ENCODE measurements around the gene ATP6V0A1.
"Not testable (repeated sequence)": the region's sequence is repeated elsewhere in the genome, so short reads cannot be mapped to it uniquely, and the experiment has no call there.

The ATP6V0A1 gene

DNA sequence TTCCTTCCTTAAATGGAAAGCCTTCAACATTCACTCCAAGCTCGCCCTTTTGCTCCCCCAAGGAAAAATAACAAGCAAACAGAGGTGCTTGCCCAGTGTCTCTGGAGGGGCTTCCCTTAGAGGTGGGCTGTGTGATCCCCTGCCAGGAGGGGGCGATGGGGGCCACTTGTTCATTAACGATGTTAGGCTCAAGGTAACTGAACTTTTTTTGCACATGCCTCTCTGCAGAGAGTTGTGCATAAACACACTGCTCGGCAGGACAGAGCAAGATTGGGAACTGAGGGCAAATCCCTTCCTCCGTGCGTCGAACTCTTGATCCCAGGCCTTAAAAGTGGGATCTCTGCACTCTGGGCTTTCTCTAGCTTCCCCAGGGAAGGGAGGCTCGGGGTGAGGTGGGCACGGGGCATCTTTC, 61.9 kb downstream of the ATP6V0A1 start:
- DNase-seq = peak; percentile 72

DNA sequence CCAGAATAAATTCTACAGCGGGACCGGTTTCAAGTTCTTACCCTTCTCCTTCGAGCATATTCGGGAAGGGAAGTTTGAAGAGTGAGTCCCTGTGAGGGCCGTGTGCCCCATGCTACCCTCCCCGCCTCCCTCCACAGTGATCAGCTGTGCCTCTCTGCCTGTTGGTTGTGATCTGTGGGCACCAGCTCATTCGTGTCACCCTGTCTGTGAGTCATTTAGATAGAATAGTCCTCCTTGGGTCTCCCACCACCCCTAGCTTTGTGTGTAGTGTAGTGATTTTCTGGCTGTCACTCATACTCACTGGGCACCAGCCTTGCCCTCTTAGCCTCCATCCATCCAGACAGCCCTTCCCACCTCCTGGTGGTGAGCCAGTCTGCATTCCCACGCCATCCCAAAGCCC, 62.4 kb downstream of the ATP6V0A1 start:
- no peak for DNase-seq

DNA sequence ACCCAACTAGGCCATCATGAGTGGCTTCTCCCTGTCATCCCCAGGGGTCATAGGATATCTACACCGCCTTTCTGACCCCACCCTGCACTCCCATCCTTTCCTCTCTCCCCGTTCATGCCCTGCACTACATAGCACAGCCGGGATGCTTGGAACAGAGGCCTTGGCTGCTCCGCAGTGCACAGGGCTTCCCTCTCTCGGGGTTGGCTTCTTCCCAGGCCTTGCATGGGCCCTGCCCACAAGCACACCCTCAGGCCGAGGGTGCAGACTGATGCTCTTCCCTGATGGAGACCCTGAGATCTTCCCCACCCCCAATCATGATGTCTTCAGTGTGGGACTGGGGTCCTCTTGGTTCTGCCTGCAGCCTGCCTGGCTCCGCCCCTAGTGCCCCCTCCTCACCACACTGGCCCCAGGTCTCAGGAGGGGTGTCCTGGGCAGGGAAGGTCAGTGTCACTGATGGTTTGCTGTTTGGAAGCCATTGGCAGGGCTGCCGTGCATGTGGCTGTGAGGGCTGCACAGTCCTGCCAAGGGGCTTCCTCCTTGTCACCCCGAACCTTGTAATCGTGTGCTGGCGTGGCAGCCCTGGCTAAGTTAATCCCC, 63.1 kb downstream of the ATP6V0A1 start:
- no peak for DNase-seq

DNA sequence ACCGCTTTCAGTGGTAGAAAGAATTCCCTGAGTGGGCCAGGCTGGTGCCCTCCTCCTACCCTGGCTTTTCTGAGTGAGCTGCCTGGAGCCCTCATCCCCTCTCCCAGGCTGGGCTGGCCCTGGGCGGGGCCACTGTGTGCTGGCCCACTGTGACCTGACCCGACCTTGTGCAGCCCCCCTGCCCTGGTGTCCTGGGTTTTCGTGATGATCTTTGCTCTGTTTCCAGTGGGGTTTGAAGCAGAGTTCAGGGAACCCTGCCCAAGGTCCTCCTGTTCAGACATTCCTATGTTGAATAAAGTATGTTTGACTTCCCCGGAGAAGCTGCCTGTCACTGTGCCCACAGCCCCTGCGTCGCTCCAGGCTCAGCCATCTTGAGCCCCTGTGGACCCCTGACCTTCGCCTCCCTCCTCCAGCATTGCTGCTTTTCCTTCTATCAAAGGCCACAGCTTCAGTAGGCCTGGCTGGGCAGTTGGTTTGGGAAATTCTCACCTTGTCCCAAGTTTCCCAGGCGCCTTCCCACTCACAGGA, 63.6 kb downstream of the ATP6V0A1 start:
- DNase-seq = no peak

DNA sequence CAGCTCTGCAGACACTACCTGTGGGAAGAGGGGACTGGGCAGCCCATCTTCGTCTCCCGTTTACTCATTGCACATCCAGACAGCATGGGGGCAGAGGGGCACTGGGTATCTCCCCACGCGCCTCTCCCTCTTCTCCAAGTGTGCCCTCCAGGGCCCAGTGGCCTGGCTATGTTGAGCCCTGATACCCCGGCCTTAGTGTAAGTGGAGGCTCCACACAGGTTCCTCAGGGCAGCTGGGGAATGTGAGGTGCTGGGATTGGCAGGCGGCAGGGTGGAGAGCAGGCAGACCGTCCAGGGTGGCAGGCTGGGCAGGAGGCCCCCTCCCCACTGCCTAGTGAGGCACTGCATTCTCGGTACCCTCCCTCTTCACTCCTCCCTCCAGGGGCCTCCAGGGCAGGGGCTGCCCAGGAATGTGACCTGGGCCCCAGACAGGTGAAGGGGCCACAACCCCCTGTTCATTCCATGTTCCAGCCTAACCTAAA, 64.2 kb downstream of the ATP6V0A1 start:
- DNase-seq = no peak

DNA sequence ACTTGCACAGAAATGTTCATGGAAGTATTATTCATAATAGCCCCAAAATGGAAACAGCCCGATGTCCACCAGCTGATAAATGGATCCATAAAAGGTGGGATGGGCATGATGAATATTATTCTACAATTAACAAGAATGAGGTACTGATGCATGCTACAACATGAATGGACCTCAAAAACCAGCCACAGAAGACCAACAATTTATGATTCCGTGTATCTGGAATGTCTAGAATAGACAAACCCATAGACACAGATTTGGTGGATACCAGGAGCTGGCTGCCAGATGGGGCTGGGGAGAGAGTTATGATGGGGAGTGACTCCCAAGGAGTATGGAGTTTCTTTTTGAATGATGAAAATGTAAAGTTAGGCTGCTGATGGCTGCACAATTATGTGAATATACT, 66.5 kb downstream of the ATP6V0A1 start:
- DNase-seq = no peak

DNA sequence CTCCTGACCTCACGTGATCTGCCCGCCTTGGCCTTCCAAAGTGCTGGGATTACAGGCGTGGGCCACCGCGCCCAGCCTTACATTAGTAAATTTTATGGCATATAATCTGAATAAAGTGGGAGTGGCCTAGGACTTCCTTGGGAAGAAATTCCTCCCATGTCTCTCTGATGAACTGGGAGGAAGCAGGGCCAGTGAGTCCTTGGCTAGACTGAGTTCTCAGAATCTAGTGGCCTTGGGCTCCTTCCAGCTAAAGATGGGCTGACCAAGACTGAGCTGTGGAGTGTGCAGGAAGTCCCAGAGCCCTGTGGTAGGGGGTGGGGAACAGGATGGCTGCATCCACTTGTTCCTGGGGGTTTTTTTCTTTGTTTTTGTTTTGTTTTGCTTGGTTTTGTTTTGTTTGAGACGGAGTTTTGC, 67.4 kb downstream of the ATP6V0A1 start:
- no peak for DNase-seq

DNA sequence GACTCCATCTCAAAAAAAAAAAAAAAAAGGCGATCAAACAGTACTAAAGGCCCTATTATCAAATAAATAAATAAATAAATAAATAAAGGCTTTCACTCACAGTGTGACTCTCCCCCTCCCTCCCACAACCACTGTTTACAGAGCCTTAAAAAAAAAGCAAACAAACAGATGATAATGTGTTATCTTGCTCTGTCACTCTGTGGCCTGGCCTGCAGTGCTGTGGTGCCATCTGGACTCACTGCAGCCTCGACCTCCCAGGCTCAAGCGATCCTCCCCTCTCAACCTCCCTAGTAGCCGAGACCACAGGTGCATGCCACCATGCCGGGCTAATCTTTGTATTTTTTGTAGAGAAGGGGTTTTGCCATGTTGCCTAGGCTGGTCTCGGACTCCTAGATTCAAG, 69.3 kb downstream of the ATP6V0A1 start:
- no peak for DNase-seq

DNA sequence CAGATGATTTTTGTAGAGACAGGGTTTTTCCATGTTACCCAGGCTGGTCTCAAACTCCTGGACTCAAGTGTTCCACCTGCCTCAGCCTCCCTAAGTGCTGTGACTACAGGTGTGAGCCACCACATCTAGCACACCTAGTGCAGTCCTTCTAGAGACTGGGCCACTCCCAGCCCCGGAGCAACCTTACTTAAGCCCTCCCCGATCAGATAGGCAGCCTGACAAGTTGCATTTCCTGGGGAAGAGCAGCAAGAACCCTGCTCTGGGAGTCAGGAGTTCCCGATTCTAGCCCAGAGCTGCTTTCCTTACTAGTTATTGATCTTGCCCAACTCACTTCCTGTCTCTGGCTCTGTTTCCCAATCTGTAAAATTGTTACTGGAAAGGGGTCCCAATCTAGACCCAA, 70.4 kb downstream of the ATP6V0A1 start:
- no peak for DNase-seq

DNA sequence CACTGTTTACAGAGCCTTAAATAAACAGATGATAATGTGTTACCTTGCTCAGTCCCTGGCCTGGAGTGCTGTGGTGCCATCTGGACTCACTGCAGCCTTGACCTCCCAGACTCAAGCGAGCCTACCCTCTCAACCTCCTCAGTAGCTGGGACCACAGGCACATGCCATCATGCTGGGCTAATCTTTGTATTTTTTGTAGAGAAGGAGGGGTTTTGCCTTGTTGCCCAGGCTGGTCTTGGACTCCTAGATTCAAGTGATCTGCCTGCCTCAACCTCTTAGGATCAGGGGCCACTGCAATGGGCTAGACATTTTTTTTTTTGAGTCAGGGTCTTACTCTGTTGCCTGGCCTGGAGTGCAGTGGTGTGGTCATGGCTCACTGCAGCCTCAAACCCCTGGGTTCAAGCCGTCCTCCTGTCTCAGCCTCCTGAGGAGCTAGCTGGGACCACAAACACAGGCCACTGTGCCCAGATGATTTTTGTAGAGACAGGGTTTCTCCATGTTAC, 72.3 kb downstream of the ATP6V0A1 start:
- no peak for DNase-seq

DNA sequence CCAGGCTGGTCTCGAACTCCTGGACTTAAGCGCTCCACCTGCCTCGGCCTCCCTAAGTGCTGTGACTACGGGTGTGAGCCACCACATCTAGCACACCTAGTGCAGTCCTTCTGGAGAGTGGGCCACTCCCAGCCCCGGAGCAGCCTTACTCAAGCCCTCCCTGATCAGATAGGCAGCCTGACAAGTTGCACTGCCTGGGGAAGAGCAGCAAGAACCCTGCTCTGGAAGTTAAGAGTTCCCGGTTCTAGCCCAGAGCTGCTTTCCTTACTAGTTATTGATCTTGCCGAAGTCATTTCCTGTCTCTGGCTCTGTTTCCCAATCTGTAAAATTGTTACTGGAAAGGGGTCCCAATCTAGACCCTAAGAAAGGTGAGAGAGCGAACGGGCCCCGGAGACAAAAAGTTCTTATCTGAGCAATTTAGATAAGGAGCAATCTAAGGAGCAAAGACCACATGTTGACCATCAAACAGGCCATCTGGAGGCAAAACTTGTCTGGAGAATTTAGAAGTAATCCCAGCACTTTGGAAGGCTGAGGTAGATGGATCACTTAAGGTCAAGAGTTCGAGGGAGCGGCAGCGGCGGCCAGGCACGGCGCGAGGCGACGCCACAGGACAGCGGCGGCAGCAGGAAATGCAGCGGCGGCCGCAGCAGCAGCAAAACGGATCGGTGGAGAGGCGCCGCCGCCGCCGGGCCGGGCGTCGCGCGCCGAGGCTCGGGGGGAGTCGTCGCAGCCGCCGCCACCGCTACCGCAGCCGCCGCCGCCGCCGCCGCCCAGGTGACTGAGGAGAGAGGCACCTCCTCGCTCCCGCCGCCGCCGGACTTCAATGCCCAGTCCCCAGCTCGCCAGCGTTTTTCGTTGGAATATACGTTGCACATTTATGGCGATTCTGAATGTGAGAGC, 73.0 kb downstream of the ATP6V0A1 start:
- DNase-seq = peak; percentile 79

DNA sequence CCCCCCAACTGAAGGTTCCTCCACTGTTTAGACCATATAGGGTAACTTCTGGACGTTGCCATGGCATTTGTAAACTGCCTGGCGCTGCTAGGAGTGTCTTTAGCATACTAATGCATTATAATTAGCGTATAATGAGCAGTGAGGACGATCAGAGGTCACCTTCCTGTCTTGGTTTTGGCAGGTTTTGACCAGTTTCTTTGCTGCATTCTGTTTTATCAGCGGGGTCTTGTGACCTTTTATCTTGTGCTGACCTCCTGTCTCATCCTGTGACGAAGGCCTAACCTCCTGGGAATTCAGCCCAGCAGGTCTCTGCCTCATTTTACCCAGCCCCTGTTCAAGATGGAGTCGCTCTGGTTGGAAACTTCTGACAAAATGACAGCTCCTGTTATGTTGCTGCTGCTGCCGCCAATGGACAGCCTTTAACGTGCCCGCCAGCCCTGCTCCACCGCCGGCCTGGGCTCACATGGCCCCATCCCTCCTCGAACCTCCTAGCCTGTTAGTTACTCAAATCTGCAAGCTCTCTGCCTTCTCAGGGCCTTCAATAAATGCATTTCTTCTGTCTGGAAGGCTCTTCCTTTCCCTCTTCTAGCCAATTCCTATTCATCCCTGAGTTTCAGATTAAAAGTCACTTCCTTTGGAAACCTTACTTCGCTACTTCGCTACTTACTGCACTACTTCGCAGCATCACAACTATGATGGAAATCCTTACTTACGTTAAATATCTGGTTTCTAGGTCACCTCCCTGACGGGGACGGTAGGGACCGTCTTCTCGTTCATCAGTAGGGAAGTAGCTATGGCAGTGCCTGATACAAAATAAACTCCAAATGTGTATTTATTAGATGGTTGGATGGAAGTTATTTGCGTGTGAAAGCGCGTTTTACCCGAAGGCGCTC, 76.7 kb downstream of the ATP6V0A1 start:
- no peak for DNase-seq

DNA sequence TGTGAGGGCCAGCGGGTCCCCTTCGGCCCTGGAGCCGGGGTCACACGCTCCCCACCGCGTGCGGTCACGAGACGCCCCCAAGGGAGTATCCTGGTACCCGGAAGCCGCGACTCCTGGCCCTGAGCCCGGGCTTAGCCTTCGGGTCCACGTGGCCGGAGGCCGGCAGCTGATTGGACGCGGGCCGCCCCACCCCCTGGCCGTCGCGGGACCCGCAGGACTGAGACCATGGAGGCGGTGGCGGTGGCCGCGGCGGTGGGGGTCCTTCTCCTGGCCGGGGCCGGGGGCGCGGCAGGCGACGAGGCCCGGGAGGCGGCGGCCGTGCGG, 77.3 kb downstream of the ATP6V0A1 start, which contains the start of gene NAGLU:
Gene NAGLU, plus strand, starts transcription at position 194 of the 324 bp plus-strand sequence. Its CDS starts 32 bp downstream, at position 226.
- peak; percentile 98 for DNase-seq

DNA sequence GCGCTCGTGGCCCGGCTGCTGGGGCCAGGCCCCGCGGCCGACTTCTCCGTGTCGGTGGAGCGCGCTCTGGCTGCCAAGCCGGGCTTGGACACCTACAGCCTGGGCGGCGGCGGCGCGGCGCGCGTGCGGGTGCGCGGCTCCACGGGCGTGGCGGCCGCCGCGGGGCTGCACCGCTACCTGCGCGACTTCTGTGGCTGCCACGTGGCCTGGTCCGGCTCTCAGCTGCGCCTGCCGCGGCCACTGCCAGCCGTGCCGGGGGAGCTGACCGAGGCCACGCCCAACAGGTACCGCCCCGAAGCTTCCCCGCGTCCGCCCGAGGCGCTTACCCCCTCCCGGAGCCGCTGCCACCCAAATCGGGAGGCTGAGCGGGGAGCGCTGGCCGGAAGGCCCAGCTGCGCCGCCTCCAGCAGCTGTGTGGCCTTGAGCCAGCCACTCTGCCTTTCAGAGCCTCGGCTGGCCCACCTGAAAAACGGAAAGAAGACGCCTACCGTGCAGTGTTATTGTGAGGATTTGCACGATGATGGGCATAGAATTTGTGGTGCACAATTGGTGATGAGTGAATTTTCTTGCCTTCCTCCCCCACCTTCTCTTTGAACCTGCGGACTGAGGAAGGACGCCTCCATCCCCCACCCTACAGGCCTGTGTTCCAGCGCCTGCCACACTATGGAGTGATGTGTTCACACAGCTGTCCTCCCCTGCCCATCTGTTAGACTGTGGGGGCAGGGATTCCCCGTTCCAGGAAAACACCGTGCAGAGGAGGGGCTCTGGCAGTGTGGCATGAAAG, 77.9 kb downstream of the ATP6V0A1 start:
- peak; percentile 91 for DNase-seq

DNA sequence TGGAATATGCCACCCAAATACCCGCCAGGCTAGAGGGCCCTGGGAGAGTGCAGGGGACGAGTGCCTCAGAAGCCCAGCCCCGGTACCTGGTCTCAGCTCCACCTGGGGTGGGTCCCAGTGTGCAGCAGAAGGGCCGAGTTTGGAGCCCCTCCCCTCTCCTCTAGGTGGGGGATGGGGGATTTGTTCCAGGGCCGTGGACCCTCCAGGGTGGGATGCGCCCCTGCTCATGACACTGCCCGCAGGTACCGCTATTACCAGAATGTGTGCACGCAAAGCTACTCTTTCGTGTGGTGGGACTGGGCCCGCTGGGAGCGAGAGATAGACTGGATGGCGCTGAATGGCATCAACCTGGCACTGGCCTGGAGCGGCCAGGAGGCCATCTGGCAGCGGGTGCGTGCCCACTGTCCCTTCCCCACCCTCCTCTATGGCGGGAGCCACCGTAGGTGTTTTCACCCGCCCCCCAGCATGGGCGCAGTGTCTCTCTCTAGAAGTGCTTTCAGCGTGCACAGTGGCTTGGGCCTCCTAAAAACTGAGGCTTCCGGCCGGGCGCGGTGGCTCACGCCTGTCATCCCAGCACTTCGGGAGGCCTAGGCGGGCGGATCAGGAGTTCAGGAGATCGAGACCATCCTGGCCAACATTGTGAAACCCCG, 78.6 kb downstream of the ATP6V0A1 start:
- DNase-seq = no peak

DNA sequence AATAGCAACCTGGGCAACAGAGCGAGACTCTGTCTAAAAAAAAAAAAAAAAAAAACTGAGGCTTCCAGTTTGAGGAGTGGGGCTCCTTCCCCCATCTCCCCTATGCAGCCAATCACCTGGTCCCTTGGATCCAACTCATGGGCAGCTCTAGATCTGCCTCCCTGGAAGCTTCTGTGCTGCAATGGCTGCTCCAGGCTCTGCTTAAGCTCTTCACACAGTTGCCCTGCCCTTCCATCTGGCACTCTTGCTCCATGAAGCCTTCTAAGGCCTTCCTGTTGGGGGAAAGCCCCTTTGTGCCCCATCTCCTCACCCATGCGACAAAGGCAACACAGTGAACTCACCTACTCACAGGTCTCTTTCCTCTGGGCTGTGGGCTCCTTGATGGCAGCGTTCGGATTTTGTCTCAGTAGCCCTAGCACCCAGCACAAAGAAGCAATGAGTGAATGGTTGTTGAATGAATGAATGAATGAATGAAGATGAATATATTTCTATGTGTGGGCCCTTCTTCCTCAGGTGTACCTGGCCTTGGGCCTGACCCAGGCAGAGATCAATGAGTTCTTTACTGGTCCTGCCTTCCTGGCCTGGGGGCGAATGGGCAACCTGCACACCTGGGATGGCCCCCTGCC, 79.3 kb downstream of the ATP6V0A1 start:
- DNase-seq = no peak

DNA sequence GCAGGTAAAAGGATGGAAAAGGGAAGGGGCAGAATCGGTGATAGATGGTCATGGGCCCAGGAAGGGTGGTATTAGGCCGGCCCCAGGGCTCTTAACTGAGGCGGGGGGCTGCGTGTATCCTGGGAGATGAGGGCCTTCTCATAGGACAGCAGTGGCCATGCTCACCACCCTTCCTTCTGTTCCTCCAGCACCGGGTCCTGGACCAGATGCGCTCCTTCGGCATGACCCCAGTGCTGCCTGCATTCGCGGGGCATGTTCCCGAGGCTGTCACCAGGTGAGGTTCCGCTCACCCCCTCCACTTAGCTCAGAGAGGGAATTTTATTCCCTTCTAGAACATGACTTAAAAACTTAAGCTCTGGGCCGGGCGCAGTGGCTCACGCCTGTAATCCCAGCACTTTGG, 79.8 kb downstream of the ATP6V0A1 start:
- no peak for DNase-seq

DNA sequence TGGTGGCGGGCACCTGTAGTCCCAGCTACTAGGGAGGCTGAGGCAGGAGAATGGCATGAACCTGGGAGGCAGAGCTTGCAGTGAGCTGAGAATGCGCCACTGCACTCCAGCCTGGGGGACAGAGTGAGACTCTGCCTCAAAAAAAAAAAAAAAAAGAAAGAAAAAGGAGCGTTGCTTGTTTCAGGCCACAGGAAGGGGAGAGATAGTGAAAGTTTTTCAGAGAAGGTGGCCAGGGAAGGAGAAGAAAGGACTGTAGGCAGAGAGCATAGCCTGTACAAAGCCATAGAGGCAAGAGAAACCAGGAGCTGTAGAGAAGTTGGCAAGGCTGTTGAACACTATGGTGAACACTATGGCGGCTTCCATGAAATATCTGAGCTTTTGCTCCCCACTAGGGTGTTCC, 81.9 kb downstream of the ATP6V0A1 start:
- not testable (repeated sequence) for DNase-seq

DNA sequence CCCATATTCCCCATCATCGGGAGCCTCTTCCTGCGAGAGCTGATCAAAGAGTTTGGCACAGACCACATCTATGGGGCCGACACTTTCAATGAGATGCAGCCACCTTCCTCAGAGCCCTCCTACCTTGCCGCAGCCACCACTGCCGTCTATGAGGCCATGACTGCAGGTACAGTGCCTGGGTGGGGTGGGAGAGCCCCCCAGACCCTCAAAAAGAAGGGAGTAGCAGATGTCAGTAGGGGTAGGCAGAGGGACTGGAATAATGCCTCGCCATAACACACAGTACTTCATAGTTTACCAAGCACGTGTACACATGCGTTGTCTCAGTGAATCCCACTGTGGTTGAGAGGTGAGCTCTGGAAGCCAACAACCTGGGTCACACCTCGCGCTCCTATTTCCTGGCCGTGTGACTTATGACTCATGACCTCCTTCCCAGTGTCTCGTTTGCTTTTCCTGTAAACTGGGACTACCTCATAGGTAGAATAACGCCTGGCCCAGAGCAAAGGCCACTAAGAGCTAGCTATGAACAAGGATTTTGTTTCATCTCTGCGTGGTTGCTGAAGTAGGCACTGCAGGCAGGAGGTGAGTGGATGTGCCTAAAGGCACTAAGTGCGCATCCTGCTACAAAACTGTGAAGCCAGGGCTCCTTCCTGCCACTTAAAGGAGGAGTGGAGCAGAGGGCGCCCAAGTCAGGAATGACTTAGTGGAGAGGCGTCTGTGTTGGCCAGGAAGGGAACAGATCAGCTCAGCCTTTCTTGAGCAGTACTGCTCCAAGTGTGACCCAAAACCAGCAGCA, 82.6 kb downstream of the ATP6V0A1 start:
- no peak for DNase-seq
